Activated CD8-positive, alpha-beta memory T cell treated with anti-CD3 and anti-CD28 coated beads, Interleukin-2, amount 50 U/mL, for 1 hour (primary cell): ENCODE measurements around the gene VEPH1.

Experiments used
- DNase-seq: peaks from one replicate; pipeline ENCODE4 v3.0.0-alpha.2; 2020; ENCODE audit errors: extremely low read depth

The VEPH1 gene

DNA sequence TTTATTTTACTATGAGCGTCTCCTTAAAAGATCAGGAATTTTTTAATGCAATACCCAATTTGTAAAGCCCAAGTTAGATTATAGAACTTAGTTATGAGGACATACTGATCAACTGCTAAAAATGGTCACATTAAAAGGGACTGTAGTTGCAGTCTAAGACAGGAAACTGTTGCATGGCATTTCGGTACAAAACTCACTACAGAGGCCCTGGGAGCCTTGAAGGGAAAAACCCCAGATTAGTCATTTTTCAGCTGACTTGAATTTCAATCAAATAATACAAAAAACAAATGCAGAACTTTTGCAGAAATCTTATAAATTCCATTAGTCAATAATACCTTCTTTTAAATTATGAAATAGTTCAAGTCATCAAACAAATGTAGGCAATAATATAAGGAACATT, 73.5 kb downstream of the VEPH1 start:
- DNase-seq, result no peak

DNA sequence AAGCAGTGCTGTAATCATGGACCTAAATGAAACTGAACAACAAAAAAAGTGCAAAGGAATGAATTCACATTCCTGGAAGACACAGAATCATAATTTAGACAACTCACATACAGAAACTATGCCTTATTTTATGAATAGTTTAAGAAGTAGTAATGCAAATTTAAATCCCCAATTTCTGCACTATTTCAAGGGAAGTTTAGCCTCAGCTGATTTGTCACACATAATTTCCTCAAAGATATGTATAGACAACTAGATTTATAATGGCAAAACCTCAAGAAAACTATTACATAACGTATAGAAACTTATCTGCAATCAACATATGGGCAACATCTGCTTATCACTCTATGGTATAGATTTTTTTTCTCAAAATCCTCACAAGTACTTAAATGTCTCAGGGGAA, 74.4 kb downstream of the VEPH1 start:
- no peak for DNase-seq

DNA sequence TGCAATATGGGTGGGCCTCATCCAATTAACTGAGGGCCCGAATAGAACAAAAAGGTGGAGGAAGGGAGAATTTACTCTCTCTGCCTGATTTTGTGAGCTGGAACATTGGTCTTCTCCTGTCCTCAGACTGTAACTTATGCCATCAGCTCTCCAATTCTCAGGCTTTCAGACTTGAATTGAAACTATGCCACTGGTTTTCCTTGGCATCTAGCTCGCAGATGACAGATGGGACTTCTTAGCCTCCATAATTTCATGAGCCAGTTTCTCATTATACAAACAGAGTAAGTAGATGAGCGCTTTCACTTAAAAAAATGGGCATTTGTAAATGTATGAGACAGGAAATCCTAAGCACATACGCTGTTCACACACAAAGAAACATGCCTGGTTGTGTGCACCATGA, 75.3 kb downstream of the VEPH1 start:
- DNase-seq, result no peak

DNA sequence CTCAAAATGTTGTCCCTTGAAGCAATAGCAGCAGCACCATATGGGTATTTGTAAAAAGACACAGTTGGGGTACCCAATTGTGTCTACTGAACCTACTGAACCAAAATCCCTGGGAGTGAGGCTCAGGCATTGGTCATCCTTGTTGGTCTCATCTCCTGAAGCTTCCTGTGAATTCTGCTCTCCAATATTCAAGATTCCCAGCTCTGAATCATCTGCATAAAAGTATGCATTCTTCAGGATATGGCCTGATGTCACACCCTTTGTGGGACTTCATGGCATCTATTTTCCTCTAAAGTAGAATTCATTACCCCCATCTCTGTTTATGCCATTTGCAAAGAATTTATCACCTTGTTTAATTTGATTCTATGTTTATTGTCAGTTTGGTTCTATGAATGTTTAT, 79.9 kb downstream of the VEPH1 start:
- no peak for DNase-seq

DNA sequence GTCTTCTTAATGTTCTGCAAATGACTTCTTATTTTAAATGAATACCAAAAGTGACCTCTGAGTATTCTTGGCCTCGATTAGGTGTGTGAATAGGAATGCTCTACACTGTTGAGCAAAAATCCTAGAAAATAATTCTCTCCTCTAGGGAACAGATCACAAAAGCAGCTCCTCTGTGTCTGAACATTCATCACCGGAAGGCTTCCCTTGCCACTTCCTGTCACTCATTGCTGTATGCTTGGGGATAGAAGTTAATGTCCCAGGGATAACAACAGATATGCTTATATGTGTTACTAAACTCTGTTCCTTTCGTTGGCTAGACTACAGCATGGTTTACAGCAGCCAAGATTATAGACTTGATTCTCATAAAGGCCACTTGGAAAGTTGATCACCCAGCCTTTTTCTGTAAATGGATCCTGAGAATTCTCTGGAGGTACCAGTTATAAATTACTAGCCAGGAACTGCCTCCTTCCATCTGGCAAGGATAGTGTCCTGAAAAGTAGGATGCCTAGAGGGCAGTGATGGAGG, 82.5 kb downstream of the VEPH1 start:
- DNase-seq, result no peak

DNA sequence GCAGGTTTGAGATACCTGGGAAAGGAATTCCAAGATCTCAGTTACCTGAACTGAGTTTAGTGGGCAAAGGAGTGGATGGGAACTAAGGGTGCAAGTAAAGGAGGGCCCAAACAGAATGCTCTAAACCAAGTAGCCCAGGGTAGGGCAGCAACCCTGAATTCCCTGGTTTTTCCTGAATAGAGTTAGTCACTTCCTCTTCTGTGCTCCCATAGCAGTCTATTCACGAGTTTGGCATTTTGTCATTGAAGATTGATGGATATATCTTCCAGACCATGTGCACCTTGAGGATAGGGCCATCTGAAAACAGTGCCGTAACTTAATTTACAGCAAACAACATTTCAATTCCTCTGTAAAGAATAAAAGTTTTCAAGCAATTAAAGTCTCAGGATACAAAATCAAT, 85.1 kb downstream of the VEPH1 start:
- DNase-seq, result no peak

DNA sequence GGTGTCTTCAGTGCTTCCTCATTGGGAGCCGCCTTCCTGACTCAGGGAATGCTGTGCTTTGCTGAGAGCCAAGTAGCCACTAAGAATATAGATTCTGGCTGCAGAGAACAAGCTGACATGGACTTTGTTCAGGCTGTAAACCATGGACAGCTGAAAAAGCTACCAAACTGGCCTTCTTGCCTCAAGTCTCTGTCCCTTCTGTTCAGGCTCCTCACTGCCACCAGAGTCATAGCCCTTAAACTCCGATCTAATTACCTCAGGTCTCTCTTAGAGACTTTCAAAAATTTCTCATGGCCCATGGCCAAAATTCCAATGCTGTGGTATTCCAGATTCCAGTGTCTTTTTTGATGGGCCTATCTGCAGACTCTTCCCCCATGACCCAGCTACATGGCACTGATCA, 86.0 kb downstream of the VEPH1 start:
- DNase-seq, result no peak

DNA sequence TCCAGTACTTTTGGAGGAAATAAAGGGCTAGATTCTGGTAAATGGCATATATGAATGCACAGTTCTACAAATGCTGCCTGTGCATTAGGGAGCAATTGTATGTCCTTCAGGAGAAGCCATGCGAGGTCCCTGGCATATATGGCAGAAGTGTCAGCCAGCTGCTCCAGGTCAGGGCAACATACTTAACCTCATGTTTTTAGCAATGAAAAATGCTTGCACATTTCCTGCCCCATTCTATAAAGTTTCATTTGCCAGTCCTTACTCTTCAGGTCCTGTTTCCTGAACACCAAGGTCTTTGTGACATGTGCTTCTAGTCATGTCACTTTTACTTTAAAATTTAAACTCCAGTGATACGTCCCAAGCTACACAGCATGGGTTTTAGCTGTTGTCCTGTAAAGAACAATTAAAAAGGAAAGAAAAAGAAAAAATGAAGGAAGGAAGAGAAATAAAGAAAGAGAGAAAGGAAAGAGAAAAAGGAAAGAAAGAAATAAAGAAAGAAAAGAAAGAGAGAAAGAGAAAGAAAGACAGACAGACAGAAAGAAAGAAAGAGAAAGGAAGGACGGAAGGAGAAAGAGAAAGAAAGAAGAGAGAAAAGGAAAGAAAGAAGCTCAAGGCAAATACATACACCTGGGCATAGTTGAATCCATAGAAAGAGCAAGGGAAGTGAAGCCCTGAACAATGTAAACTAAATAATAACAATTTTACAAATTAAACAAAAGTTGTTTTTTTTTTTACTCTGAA, 86.7 kb downstream of the VEPH1 start:
- no peak for DNase-seq

DNA sequence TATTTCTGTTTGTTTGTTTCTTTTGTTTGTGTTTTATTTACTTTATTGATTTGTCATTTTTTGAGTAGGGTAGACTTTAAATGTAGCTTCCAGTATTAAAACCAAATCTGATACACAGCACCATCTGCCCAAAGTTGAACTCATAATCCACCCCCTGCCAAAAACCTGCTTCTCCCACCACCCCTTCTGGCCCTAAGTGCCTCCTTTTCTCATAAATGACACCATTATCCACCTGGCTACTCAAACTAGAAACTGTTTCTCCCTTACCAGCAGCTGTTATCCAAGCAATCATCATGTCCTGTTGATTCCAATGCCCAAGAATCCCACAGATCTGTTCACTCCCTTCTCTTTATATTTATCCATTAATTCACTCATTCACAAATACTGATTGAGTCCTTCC, 88.4 kb downstream of the VEPH1 start:
- DNase-seq, result no peak

DNA sequence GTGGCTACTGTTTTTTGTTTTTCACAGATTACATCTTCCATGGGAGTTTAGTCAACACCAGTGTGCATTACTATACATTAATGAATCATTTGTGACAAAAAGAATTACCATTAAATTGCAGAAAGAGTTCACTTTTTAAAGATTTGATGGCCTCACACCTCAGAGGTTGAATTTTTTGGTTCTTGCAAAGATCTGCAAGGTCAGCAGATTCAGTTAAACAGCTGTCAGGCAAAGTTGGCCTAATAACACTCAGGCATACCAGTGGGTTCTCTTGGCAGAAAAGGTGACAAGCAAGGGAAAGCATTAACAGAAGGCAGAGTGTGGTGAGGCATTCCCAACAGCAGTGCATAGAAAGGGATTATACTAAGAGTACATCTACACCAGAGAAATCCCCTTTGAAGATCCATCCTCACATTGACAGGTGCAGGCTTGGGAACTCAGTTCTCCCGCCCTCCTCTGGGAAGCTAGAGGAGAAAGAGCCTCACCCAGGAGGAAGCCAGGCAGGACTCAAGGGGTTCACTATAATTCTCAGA, 90.8 kb downstream of the VEPH1 start:
- no peak for DNase-seq

DNA sequence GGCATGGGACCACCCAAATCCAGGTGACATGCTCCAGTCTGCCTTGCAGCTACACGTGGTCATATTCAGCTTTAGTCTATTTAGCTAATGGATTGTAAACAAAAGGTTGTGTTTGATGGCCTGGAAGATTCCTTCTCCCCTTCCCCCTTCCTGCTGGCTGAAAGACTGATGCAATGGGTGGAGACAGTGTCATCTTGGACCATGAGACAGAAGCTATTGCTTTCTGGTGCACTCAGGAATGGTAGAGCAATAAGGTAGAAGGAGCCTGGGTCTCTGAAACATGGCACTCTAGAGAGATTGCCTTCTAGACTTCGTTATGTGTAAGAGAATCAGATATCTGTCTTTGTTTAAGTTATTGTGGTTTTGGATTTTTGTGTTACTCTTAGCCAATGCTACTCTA, 92.3 kb downstream of the VEPH1 start:
- DNase-seq, result no peak

DNA sequence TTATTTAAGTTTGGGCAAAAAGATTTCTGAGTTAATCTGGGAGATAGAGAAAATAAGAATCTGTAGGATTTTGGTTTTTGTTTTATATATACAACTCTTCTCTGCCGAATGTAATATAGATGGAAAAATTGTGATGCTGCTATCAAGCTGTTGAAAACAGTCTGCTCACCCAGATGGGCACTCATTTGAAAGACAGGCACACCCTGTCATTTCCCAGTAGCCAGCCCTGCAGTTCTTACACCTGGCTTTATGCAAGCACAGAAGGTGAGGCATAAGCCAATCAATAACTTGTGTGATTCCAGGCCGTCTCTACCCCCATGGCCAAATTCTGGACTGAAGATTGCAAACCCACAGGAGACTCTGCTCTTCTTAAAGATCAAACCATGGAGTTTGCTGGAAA, 93.7 kb downstream of the VEPH1 start:
- DNase-seq, result no peak

DNA sequence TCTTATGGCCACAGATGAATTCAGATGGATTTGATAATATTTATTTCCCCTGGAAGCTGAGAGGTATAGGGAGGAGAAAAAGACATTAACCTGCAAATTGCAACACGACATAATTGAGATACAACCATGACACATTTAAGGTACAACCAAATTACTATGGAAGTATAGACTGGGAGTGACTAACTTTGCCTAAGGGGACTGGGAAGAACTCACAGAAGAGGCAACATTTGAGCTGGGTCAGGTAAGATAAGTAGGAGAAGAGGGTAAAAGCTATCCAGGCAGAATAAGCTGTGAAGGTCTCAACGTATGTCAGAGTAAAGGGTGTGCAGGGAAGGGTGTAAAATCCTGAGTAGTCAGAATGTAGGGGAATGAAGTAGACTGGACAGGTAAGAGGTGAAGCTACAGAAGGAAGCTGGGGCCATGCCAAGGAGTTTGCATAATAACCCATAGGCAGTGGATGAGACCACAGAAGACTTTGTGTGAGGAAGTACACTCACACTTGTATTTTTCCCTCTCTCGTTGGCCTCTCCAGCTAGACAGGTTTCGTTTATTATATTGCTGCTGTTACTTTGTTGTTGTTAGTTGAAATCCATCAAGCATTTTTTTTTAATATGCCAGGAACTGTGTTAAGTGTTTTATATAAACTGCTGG, 94.6 kb downstream of the VEPH1 start:
- DNase-seq, result no peak

DNA sequence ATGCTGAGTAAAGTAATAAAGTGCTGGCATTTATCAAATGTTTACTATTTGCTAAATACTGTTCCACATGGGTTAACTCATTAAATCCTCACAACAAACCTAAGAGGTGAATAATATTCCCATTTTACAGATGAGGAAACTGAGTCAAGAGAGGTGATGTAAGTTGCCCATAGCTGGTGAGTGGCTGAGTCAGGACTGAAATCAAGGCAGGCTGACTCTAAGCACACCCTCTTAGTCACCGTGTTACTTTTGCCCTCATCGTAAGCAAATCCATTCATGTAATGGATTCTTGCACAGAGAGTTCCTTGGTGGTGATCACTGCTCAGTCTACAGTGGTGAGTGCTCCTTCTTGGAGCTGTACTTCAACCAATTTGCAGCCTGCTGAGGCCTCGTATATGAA, 95.4 kb downstream of the VEPH1 start:
- DNase-seq, result no peak

DNA sequence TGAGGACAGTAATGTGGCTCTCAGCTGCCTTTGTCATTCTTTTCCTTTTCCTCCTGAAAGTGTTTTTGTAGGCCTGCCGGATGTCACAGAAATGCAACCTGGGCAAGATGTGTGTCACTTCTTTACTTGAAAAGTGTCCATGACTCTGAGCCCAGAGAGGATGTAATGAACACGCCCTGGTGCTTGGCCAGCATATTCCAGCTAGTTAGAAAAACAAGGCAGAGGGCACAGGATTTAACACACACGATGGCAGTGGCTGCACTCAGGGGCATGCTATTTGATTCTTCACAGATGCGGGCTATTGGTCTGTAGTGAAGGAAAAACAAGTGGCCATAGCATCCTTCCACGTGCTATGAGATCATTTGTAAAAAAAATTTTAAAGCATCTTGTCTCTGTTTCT, 96.8 kb downstream of the VEPH1 start:
- no peak for DNase-seq

DNA sequence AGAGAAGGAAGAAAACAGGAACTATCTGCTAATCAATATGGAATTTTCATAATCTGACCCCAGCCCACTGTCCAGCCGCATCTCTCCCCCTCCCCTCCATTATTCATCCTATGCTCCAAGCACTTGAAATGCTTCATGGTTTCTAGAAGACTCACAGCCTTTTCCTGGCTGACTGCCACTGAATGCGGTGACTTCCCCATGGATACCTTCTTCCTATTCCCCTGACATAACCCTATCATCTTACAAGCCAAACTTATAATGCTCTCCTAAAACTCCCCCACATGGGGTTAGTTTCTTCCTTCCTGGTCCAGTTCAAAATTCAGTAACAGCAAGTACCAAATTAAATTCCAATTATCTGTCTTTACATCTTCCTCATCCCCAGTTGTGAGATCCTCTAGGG, 97.8 kb downstream of the VEPH1 start:
- DNase-seq, result no peak

DNA sequence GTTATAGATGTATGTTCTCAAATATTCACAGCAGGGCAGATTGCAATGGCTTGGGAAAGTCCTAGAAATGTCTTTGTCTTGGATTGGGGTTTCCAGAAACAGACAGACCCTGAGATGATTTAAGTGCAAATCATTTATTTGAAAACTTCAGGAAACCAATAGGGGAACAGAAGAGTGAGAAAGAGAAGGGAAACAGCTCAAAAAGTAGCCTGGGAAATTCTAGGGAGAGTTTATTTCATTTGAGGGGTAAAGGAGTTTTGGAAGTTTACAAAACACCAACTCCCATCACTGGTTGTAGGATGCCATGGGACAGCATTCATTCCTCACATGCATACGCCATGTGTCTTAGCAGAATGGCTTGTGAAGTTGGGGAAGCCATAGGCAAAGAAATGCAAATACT, 98.8 kb downstream of the VEPH1 start:
- DNase-seq, result no peak

DNA sequence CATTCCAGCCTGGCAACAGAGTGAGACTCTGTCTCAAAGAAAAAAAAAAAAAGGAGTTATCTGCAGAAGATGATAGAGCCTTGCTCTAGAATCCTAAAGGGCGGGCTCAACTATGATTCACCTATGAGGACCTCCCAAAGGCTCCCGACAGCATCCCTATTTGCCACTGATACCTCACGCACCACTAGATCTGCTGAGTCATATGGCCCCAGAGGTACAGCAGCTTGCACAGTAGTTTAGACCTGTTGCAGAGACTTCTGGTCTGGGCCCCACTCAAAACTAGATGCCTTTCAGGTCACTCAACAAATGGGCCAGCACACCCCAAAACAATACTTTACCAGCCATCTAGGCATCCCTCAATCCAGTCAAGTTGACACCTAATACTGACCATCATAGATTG, 104.6 kb downstream of the VEPH1 start:
- no peak for DNase-seq

DNA sequence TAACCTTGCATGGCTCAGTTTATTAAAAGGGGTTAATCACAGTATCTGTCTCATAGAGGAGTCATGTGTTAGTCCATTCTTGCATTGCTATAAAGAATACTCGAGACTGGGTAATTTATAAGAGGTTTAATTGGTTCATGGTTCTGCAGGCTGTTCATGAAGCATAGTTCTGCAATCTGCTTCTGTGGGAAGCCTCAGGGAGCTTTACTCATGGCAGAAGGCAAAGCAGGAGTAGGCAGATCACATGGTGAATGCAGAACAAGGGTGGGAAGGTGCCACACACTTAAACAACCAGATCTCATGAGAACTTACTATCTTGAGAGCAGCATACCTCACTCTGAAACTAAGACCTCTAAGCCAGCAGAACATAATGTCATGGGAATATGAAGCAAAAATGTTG, 108.8 kb downstream of the VEPH1 start:
- DNase-seq, result no peak

DNA sequence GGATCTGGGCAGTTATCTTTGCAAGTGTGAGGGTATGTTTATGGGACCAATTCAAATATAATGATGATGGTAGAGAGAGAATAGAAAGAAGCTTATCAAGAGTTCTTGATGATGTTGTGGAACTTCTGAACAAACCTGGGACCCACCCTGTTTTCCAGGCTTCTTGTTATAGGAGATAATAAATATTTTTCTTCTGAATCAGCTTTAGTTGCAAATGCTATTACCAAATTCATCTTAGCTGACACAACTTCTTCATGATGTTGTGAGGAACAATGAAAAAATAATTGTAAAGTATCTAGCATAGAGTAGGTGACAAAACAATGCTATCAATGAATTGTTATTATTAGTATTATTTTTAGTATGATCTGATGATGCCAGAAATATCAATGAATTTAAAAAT, 110.1 kb downstream of the VEPH1 start:
- DNase-seq, result no peak

DNA sequence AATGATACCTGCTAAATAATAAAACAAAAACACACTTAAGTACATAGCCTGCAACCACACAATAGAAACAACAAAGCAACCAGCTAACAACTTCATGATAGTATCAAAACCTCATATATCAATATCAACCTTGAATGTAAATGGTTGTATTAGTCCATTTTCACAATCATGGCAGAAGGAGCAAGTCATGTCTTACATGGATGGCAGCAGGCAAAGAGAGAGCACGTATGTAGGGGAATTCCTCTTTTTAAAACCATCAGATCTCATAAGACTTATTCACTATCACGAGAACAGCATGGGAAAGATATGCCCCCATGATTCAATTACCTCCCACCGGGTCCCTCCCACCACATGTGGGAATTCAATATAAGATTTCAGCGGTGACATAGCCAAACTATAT, 111.1 kb downstream of the VEPH1 start:
- DNase-seq, result no peak

DNA sequence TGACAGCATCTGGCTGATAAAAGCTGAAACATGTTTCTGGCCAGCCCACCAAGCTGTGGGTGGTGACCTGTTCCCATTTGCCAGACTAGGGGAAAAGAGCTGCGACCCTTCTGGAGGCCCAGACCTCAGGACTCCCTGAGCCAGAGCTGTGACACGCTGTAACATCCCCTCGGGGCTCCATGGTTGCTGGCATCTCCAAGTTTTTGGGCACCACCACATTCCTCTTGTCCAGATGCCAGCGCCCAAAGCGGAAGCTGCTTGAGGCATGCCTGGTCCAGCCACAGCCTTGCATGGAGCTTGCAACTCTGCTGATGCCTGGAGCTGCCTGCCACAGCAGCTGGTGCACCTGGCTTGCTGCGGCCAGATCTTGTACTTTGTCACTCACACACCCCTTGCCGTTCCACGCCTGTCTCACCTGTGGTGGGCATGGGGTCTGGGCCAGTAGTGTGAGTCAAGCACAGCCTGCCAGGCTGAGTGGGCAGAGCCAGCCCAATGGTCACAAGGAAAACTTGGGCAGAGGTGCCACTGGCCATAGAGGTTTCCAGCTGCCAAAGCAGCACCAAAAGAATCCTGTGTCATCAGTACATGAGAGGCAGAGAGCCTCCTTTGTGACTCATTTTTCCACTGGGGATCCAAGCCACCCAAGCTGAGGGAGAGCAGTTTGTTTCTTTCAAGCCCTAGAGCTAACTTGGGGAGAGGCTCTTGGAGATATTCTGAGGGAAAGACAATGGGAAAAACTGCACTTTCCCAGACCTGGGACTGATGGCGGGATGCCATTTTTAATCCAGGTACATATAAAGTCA, 112.3 kb downstream of the VEPH1 start:
- no peak for DNase-seq

DNA sequence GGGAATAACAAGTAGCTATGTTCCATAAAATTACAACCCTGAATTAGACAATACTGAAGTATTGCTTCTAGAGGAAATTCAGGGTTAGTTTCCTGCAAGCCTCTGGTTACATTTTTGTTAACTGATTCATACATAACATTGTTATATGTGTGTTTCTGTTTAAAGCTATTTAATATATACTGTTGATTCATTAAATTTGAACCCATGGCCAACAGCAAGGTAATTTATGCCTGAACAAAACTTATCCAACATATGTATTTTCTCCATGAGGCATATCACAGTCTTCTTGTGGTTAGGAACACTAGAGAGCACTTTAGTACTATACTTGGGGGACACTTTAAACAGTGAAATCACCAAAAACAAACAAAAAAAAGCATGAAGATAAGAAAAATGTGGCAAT, 114.2 kb downstream of the VEPH1 start:
- DNase-seq, result no peak
